Fibroblast of peridontal ligament (primary cell): ENCODE results near the gene SLC13A1.
"Not testable (repeated sequence)": the region's sequence is repeated elsewhere in the genome, so short reads cannot be mapped to it uniquely, and the experiment has no call there.

Source experiments
- DNase-seq: peaks from one replicate; pipeline ENCODE4 v3.0.0-alpha.2; 2010; ENCODE audit errors: extremely low read depth

Gene SLC13A1, protein sequence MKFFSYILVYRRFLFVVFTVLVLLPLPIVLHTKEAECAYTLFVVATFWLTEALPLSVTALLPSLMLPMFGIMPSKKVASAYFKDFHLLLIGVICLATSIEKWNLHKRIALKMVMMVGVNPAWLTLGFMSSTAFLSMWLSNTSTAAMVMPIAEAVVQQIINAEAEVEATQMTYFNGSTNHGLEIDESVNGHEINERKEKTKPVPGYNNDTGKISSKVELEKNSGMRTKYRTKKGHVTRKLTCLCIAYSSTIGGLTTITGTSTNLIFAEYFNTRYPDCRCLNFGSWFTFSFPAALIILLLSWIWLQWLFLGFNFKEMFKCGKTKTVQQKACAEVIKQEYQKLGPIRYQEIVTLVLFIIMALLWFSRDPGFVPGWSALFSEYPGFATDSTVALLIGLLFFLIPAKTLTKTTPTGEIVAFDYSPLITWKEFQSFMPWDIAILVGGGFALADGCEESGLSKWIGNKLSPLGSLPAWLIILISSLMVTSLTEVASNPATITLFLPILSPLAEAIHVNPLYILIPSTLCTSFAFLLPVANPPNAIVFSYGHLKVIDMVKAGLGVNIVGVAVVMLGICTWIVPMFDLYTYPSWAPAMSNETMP

DNA sequence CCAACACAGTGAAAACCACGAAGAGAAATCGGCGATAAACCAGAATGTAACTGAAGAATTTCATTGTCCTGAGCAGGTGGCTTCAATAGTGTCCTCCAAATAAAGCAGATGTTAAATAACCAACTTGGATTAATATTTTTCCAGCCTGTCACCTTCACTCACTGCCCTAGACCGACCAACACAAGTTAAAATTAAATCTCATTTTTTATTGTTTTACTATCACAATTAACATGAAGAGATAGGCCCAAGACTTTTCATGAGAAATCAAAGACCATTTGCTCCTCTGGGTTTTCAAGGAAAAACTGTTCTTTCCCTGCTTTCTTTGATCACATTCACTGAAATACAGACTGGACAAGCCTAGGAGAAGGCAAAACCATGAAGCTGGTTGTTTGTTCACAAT, at the start of gene SLC13A1:
SLC13A1 (minus strand) TSS at position 87 of the 400 bp plus-strand sequence; CDS start at position 64, 23 bp downstream.
- DNase-seq = no peak

DNA sequence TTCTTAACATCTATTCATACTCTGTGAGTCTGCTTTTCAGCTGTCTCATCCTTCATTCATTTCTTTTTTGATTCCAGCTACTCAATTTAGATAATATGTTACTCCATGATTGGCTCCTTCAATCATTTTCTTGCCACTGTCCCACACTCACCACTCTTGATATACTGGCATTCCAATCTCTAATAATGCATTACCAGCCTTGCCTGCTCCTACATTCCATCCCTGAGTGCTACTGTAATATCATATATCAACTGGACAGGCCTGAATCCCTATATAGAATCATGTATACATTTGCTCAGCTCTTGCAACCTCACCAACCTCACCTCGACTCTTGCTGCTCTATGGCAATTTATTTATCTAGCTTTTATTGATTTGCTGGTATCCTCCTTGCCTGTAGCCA, 45.0 kb upstream of the SLC13A1 start:
- DNase-seq = no peak

DNA sequence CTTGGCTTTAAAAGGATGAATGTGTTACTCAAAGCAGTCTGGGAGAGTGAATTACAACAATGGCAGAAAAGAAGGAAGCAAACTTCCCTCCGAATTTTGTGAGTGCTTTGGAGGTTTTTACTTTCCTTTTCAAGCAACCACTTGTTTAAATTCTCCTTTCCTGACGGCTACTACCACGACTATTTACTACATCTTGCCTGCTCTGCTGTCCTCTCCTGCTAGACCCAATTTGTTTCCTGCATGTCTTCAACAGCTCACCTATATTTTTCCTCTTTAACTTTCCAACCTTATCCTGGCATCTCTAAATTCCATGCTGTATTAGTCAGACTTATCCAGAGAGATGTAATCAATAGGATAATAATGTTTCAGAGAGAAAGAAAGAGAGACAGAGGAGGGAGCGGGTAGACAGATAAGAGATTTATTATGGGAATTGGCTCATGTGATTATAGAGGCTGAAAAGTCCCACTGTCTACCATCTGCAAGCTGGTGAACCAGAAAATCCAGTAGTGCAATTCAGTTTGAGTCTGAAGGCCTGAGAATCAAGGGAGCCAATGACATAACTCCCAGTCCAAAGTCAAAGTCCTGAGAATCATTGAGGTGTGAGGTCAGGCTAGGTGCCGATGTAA, 42.8 kb upstream of the SLC13A1 start:
- DNase-seq = no peak

DNA sequence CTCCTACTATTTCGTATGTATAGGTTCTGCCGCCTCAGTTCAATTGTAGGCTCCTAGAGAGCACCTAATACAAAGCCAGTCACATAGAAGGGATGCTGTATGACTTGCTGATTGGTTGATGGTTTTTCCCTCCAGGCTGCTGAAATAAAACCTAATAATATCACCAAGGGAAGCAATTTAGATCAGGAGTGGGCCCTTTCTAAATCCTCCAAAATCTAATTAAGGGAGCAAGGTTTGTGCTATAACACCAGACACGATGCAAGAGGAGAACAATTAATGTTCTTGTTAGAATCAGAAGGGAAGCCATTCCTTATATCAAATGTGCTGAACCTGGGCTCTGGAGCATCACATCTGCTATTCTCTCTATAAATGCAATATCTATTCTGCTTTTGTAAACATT, 42.0 kb upstream of the SLC13A1 start:
- no peak for DNase-seq

DNA sequence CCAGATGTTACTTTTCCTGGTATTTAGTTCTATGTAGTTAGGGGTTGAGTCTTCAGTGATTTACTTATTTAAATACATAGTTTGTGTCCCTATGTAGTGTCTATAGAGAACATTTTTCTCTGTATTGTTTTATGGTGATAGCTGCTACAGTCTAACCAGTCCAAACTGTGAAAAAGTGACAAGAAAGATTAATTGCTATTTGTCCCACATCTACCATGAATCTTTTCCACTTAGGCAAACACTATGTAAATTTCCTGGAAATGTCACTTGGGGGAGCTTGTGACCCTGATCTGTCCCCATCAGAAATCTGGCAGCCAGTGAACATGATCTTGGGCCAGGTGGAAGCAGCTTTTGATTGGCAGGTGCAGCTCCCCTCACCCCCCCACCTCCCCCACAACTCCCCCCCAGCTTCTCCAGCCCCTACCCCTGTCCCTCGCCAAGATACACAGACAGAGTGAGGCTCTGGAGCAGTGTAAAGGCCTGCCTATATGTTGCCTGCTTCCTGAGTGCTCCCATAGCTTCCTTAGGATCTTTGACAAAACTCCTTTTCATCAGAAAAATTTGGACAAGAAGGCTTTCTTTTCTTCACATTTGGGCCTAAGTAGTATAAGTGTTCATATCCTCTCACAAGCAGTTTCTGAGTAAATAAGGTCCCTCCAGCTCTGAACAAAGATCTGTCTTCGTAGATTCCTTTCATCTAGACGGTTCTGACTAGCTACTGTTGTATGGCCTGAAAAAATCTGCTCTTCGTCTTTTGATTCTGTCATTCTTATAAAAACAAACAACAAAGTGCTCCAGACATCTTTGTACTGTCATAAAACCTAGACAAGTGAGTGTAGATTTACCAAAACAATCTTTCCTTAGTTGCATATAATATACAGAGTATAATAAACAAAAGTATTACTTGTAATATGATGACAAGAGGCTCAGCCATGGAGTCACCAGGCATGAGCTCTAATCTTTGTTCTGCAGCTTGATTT, 31.5 kb upstream of the SLC13A1 start:
- DNase-seq = no peak

DNA sequence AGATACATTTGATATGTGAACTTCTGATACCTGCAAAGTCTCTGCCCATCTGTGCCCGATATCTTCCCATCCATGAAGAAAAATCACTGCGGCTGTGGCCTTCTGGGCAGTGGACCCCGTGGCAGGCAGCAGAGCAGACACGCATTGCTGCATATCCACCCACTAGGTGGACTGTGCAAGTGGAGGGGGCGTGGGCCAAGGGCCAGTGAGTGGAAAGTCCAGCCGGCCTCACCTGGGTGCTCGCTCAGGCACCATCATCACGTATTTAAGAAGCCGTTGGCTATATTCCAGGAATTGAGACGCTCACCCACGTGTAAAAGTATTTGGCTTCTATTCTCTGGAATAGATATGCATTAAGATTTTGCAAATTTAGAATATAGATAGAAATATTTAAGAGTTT, 30.8 kb upstream of the SLC13A1 start:
- no peak for DNase-seq

DNA sequence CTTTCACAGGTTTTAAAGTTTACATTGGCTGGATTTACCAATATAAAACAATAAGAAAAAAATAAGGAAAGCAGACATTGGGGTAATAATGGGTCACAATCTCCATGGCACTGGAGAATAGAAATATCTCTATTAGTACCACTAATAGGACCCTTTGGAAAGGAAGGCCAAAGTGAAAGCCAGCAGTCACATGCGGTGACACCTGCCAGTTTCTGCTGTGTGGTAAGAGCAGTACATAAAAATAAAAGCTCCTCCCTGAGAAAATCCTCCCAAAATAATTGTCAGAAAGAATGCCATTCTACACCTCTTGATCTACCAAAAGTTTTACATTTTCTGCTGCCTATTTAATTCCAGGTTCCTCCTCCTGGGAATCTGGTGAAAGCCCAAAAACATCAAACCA, 30.4 kb upstream of the SLC13A1 start:
- DNase-seq = no peak

DNA sequence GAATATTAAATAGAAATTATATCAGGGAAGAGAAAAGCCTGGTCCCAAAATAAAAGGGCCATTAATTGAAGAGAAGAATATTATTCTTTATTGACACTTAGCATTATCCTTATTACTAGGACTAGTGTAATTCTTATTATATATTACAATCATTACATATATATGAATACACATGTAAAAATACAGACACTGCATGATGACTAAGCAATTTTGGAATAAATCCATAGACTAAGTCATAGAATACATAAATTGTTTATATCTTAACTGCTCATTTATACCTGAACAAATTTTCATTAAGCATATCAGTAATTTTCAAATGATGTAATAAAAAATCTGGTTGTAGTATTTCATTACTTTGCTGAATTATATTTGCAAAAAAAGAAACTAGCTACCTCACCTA, 29.7 kb upstream of the SLC13A1 start:
- DNase-seq = no peak

DNA sequence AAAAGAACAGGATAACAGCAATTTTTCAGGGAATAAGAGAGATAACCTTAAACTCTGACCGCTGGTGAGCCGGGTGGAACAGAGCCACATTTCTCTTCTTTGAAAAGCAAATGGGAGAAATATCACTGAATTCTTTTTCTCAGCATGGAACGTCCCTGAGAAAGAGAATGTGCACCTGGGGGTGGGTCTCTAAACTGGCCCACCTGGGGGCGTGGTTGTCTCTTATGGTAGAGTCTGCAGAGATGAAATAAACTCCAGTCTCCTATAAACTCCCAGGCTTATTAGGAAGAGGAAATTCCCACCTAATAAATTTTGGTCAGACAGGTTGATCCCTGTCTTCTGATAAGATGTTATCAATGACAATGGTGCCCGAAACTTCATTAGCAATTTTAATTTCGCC, 27.9 kb upstream of the SLC13A1 start:
- not testable (repeated sequence) for DNase-seq

DNA sequence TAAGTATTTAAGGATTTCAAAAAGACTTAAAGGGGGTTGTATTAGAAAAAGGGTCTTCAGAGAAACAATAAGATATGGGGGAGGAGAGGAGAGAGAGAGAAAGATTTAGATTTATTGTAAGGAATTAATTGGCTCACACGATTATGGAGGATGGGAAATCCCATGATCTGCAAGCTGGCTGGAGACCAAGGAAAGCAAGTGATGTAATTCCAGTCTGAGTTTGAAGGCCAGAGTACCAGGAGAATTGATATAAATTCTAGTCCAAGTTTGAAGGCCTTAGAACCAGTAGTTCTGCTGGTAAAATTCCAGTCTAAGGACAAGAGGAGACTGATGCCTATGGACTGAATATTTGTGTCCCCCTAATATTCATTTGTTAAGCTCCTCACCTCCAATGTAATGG, 20.6 kb upstream of the SLC13A1 start:
- DNase-seq = no peak

DNA sequence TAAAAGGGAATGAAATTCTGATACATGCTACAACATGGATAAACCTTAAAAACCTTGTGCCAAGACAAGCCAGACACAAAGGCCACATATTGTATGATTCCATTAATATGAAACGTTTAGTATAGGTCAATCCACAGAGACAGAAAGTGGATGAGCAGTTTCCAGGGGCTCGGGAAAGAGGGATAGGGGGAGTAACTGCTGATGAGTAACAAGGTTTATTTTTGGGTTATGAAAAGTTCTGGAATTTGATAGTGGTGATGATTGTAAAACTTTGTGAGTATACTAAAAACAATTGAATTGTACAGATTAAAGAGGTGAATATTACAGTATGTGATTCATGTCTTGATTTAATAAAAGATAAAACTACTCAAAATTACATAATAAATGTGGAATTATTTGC, 19.1 kb upstream of the SLC13A1 start:
- no peak for DNase-seq

DNA sequence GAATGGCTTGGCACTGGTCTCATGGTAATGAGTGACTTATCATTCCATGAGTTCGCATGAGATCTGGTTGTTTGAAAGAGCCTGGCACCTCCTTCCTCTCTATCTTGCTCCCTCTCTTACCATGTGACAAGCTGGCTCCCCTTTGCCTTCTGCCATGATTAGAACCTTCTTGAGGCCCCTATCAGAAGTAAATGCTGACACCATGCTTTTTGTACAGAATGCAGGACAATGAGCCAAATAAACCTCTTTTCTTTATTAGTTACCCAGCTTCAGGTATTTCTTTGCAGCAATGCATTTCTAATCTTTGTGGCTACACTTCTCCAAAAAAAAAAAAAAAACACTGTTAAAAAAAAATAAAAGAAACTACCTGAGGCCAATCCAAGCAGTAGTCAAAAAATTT, 17.1 kb upstream of the SLC13A1 start:
- no peak for DNase-seq

DNA sequence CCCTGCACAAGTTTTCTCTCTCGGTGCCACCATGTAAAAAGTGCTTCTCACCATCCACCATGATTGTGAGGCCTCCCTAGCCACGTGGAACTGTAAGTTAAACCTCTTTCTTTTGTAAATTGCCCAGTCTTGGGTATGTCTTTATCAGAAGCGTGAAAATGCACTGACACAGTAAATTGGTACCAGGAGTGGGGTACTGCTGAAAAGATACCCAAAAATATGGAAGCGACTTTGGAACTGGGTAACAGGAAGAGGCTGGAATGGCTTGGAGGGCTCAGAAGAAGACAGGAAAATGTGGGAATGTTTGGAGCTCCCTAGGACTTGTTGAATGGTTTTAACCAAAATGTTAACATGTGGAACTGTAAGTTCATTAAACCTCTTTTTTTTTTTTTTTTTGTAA, 15.6 kb upstream of the SLC13A1 start:
- DNase-seq = no peak

DNA sequence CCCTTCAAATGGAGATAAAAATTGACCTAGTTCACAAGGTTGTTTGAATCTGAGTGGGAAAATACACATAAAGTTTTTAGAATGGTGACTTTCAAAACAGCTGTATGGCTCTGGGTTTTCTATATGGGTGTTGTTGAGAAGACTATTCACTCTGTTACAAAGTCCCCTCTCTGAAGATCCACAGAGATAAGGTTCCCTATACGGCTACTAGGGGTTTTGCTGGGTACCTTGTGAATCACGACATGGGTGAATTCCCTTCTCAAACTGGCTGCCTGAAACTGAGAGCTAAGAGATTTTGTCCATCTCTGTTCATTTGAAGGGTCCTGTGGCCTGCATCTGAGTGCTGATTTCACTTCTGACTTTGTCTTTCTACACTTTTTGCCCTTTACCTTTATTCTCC, 11.8 kb upstream of the SLC13A1 start:
- DNase-seq = no peak

DNA sequence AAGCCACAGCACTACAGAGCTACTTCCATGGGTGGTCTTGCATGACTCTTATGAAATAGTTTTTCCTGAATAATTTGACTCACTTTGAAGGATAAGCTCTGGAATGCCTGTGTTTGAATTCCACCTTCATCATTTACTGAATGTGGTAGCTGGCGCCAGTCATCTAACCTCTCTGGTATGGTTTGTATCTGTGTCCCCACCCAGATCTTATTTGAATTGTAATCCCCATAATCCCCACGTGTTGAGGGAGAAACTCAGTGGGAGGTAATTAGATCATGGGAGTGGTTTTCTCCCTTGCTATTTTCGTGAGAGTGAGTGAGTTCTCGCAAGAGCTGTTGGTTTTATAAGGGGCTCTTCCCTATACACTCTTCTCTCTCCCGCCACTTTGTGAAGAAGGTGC, 11.2 kb upstream of the SLC13A1 start:
- no peak for DNase-seq

DNA sequence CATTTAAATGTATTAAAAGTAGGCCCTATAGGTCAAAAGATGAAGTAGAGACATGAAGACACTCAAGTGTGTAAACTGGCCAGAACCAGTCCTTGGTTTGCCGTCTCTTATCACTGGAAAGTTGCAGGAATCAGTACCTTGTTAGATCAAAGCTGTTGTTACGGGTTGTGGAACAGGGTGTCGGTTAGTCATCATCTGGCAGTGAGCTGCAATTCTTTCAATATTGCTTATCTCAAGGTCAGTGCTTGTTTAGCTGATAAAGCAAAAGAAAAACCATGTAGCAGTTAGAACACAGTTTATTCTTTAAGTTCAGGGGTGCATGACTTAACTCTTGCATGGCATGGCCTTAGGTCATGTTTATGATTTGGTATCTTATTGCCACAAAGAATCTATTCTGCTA, 10.0 kb upstream of the SLC13A1 start:
- DNase-seq = no peak

DNA sequence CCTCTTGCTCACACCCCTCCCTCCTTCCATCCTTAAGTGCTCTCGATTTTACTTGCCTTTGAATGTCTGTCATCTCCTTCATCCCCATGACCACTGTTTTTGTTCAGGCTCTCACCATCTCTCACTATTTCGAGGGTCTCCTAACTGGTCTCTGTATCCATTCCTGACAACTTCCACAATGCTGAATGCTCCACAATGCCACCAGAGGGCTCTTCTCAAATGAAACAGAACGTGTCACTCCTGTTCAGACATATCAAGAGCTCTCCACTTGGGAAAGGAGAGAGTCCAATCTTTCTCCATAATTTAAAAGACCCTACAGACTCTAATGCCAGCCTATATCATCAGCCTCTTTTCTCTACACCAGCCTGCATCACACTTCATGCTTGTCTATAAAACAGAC, 9.0 kb upstream of the SLC13A1 start:
- no peak for DNase-seq

DNA sequence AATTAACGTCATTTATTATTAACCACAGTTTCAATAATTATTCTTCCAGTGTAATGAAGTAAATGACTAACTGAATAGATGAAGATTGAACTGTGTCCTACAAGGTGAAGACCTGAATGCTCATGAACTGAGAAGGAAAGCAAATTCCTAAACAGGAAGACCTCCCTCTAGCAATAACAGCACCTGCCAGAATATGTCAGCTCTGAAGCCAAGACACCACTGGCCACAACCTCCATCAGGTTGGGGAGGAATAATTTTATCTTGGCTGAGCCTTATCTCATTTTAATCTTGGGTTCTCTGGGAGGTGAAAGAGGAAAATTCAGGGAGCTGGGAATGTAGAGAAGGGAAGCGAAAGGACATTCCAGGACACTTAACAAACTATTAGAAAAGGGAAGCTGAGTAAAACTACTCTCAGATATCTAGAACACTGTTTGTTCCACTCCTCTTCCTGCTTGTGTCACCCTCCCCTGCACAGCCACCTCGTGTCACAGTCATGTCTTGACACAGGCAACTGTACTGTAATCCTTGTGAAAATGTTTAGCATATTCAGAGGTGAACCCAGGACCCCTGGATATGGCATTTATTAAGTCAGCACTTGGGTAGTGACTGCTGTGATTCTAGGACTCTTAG, 4.6 kb upstream of the SLC13A1 start:
- no peak for DNase-seq

DNA sequence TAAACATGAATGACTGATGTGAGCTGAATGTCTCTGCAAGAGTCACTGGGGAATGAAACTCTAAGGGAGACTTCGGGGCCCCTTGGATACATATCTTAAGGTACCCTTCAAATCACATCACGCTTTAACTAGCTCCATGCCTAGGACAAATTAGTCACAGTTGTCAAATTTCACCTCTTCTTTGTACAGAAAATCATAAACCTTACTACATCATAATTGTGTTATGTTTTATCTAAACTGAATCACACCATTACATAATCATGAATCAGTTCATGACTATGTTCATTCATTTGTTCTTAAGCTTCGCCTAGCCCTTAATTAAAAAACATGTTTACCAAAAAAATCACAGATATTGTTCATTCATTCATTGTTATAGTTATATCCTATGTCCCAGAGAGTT, 2.1 kb upstream of the SLC13A1 start:
- DNase-seq = no peak

DNA sequence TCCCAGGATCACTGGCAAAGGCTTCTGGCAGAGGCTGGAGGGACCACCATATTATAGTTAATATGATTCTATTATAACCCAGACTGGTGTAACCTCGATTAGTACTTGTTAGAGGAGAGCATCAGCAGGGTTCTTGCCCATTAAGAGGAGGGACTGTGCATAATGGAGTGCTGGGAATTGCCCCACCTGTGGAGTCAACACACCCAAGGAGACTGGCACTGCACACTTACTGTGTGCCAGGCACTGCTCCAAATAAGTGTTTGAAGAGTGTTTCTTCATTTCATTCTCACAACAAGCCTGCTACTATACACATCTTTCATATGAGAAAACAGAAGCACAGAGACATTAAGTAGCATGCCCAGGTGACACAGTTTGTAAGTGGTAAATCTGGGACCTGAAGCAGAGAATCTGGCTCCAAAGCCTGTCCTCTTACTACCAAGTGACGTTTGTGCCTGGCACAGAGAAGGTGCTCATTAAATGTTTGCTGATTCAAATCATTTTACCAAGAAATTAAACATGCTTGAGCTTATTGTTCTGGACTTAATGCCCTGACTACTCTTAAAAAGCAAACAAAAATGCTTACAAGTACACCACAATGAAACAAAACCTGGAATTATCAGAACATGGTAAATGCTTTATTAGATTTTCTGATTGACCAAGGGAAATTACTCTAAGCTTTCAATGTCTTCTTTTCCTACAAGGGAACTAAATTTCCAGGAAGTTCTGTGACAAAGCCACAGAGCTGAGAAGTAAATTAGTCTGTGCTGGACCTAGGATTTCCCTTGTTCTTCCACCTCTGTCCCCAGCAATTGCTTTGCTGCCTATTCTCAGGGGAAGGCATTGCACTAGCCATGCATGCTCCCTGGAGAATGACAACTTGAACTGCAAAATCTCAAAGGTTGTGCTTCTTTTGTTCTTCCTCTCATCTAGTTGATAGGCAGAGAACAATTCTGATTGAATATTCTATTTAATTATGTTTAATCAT, 809 bp downstream of the SLC13A1 start:
- no peak for DNase-seq
